ENCODE measurements around the gene C1orf105.

Gene C1orf105

DNA sequence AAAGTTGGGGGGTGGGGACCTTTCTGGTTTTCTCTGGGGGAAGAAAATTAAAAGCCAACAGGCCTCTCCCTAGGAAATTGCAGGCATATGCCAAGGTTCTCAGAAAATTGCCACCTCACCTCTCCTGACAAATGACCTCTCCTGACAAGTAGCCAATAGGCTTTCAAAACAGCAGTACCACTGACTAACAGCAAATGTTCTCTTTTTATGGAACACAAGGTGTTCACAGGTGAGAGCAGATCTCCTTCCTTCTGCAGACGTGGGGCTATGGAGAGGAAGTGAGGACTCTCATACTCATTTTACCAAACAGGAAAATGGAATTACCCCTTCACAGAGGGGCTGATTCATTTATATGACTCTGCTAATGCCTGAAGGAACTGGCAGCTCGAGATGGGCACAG lies 79.7 kb downstream of the C1orf105 start:
- Histone ChIP-seq H3K27ac (replicated peaks; ENCODE audit: low read length) (no peak overlapping the region), H3K4me1 (ENCODE audit: control insufficient read depth in 2 of 2, insufficient read depth in 1 of 2, low read depth in 1 of 2, low read length in 2 of 2) (peaks cover 2 to 6% of the 10 kb centered on the region in 2 donors), H3K23ac (ENCODE audit: low read depth, low read length, poor library complexity) (no peak overlapping the region)

DNA sequence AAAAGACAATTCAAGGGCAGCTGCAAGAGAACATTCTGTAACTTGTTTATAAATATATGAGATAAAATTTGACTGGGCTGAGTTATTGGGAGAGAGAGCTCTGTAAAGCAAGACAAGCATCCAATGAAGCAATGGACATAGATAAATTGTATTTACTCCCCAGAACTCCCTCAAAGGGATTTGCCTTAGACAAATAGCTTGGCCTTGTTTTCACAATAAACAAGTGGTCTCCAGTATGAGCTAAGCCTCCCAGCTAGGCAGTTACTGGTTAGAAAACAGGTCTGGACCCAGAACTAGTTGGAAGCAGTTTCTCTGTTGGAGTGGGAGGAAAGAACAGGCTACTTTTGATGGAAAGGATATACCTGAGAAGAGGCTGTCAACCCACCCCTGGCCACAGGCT lies 87.3 kb downstream of the C1orf105 start:
- no peak overlapping the region for H2BK15ac ChIP-seq (ENCODE audit: low read length)
- no peak overlapping the region for H4K91ac ChIP-seq (ENCODE audit: low read depth, low read length, poor library complexity)
- H2BK120ac ChIP-seq (ENCODE audit: low read depth, low read length), result no peak overlapping the region
- no peak overlapping the region for H2BK12ac ChIP-seq (ENCODE audit: low read length)
- H3K27me3 ChIP-seq (ENCODE audit: control insufficient read depth in 3 of 3, insufficient read depth in 3 of 3, low read depth in 1 of 3, low read length in 3 of 3), result peaks cover 0 to 20% (median 0%) of the 10 kb centered on the region in 3 experiments
- H3K4me3 ChIP-seq (ENCODE audit: low read length in 2 of 2), result no peak overlapping the region
- no peaks in the 10 kb centered on the region for H3K9me3 ChIP-seq (replicated peaks in 1 of 2; ENCODE audit: control insufficient read depth in 2 of 2, insufficient read depth in 1 of 2, low read depth in 1 of 2, low read length in 2 of 2)
- no peak overlapping the region for H3K4me2 ChIP-seq (ENCODE audit: insufficient read depth, low read length, poor library complexity, severe bottlenecking)
- no peak overlapping the region for H3K27ac ChIP-seq (replicated peaks; ENCODE audit: low read length)
- no peak for DNase-seq (ENCODE audit: low spot score)
- H3K79me1 ChIP-seq (ENCODE audit: low read depth, low read length), result no peaks in the 10 kb centered on the region
- no peak overlapping the region for H3K18ac ChIP-seq (ENCODE audit: low read length)
- H4K8ac ChIP-seq (ENCODE audit: low read depth, low read length), result no peak overlapping the region
- no peak overlapping the region for H3K9ac ChIP-seq (ENCODE audit: low read depth, low read length, poor library complexity)
- no peak overlapping the region for H2BK5ac ChIP-seq (ENCODE audit: low read length)
- H2AFZ ChIP-seq (ENCODE audit: low read length), result no peak overlapping the region
- H2AK5ac ChIP-seq (ENCODE audit: low read depth, low read length), result no peak overlapping the region
- H3K23ac ChIP-seq (ENCODE audit: low read depth, low read length, poor library complexity), result no peak overlapping the region
- no peaks in the 10 kb centered on the region for H3K36me3 ChIP-seq (replicated peaks in 1 of 2; ENCODE audit: control insufficient read depth in 2 of 2, insufficient read depth in 2 of 2, low read length in 2 of 2)
- H3K4ac ChIP-seq (ENCODE audit: low read length), result no peak overlapping the region
- no peak overlapping the region for H3K14ac ChIP-seq (ENCODE audit: low read length)
- no peaks in the 10 kb centered on the region for H3K4me1 ChIP-seq (ENCODE audit: control insufficient read depth in 2 of 2, insufficient read depth in 1 of 2, low read depth in 1 of 2, low read length in 2 of 2)

More for the DNA sequence above, 79.7 kb downstream of the C1orf105 start:
- Histone ChIP-seq H2BK15ac (ENCODE audit: low read length) (no peak overlapping the region), H2AFZ (ENCODE audit: low read length) (no peak overlapping the region), H3K79me1 (ENCODE audit: low read depth, low read length) (no peaks in the 10 kb centered on the region), H3K4ac (ENCODE audit: low read length) (no peak overlapping the region), H3K4me3 (ENCODE audit: low read length in 2 of 2) (no peak overlapping the region), H2AK5ac (ENCODE audit: low read depth, low read length) (no peak overlapping the region), H2BK5ac (ENCODE audit: low read length) (no peak overlapping the region), H4K91ac (ENCODE audit: low read depth, low read length, poor library complexity) (no peak overlapping the region), H2BK12ac (ENCODE audit: low read length) (no peak overlapping the region), H2BK120ac (ENCODE audit: low read depth, low read length) (no peak overlapping the region), H3K18ac (ENCODE audit: low read length) (no peak overlapping the region), H4K8ac (ENCODE audit: low read depth, low read length) (no peak overlapping the region), H3K36me3 (replicated peaks in 1 of 2; ENCODE audit: control insufficient read depth in 2 of 2, insufficient read depth in 2 of 2, low read length in 2 of 2) (no peaks in the 10 kb centered on the region), H3K14ac (ENCODE audit: low read length) (no peak overlapping the region), H3K9ac (ENCODE audit: low read depth, low read length, poor library complexity) (no peak overlapping the region), H3K9me3 (replicated peaks in 1 of 2; ENCODE audit: control insufficient read depth in 2 of 2, insufficient read depth in 1 of 2, low read depth in 1 of 2, low read length in 2 of 2) (no peaks in the 10 kb centered on the region), H3K4me2 (ENCODE audit: insufficient read depth, low read length, poor library complexity, severe bottlenecking) (no peak overlapping the region), H3K27me3 (ENCODE audit: control insufficient read depth in 3 of 3, insufficient read depth in 3 of 3, low read depth in 1 of 3, low read length in 3 of 3) (peaks cover 0 to 13% (median 0%) of the 10 kb centered on the region in 3 experiments)
- WGBS, 2 donors (ENCODE audit: extremely low coverage in 2 of 2, insufficient read length in 2 of 2, insufficient replicate concordance in 1 of 2), result no CpG with 5 or more reads among the region's 2 CpGs
- DNase-seq (ENCODE audit: low spot score), result no peak

DNA sequence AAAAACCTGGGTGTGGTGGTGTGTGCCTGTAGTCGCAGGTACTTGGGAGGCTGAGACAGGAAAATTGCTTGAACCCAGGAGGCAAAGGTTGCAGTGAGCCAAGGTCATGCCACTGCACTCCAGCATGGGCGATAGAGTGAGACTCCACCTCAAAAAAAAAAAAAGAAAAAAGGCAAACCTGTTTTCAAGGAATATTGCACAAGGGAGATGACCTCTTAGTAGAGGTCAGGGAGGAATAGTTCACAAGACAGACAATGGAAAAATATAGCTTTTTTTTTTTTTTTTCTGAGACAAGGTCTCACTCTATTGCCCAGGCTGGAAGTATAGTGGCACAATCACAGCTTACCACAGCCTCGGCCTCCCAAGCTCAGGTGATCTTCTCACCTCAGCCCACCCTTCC lies 90.0 kb downstream of the C1orf105 start:
- H3K27ac ChIP-seq (replicated peaks; ENCODE audit: low read length), result no peak overlapping the region
- H3K18ac ChIP-seq (ENCODE audit: low read length), result no peak overlapping the region

DNA sequence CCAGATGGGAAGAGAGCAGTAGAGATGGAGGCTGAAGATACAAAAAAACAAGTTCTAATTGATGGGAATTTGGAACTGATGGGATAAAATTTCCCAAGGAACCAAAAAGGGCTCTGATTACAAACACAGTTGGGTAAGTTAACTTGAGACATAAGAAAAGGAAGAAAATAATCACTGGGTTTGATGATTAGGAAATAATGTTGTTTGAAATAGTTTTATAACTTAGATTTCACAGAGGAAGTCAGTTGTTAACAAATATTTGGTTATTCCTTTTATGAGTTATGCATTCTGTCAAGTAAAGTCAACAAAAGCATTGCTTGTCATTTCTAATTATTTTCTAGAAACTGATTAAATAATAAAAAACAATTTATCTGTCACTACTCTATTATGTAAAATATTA lies 92.1 kb downstream of the C1orf105 start:
- no peaks in the 10 kb centered on the region for H3K9me3 ChIP-seq (replicated peaks in 1 of 2; ENCODE audit: control insufficient read depth in 2 of 2, insufficient read depth in 1 of 2, low read depth in 1 of 2, low read length in 2 of 2)
- H3K4me2 ChIP-seq (ENCODE audit: insufficient read depth, low read length, poor library complexity, severe bottlenecking), result no peak overlapping the region
- no peak overlapping the region for H3K27ac ChIP-seq (replicated peaks; ENCODE audit: low read length)

More for the DNA sequence above, 90.0 kb downstream of the C1orf105 start:
- no peak overlapping the region for H3K4me3 ChIP-seq (ENCODE audit: low read length in 2 of 2)
- H2BK5ac ChIP-seq (ENCODE audit: low read length), result no peak overlapping the region
- no peak overlapping the region for H3K9ac ChIP-seq (ENCODE audit: low read depth, low read length, poor library complexity)
- H3K4ac ChIP-seq (ENCODE audit: low read length), result no peak overlapping the region
- DNase-seq (ENCODE audit: low spot score), result no peak
- H2AK5ac ChIP-seq (ENCODE audit: low read depth, low read length), result no peak overlapping the region
- no peaks in the 10 kb centered on the region for H3K79me1 ChIP-seq (ENCODE audit: low read depth, low read length)
- no peak overlapping the region for H3K4me2 ChIP-seq (ENCODE audit: insufficient read depth, low read length, poor library complexity, severe bottlenecking)
- H4K91ac ChIP-seq (ENCODE audit: low read depth, low read length, poor library complexity), result no peak overlapping the region
- no peak overlapping the region for H3K23ac ChIP-seq (ENCODE audit: low read depth, low read length, poor library complexity)
- H3K27me3 ChIP-seq (ENCODE audit: control insufficient read depth in 3 of 3, insufficient read depth in 3 of 3, low read depth in 1 of 3, low read length in 3 of 3), result peaks cover 0 to 19% (median 0%) of the 10 kb centered on the region in 3 experiments
- H2AFZ ChIP-seq (ENCODE audit: low read length), result no peak overlapping the region
- H4K8ac ChIP-seq (ENCODE audit: low read depth, low read length), result no peak overlapping the region
- H3K9me3 ChIP-seq (replicated peaks in 1 of 2; ENCODE audit: control insufficient read depth in 2 of 2, insufficient read depth in 1 of 2, low read depth in 1 of 2, low read length in 2 of 2), result no peaks in the 10 kb centered on the region
- no peaks in the 10 kb centered on the region for H3K4me1 ChIP-seq (ENCODE audit: control insufficient read depth in 2 of 2, insufficient read depth in 1 of 2, low read depth in 1 of 2, low read length in 2 of 2)
- no peak overlapping the region for H3K14ac ChIP-seq (ENCODE audit: low read length)
- H2BK15ac ChIP-seq (ENCODE audit: low read length), result no peak overlapping the region
- no CpG with 5 or more reads among the region's 3 CpGs for WGBS, 2 donors (ENCODE audit: extremely low coverage in 2 of 2, insufficient read length in 2 of 2, insufficient replicate concordance in 1 of 2)
- H3K36me3 ChIP-seq (replicated peaks in 1 of 2; ENCODE audit: control insufficient read depth in 2 of 2, insufficient read depth in 2 of 2, low read length in 2 of 2), result no peaks in the 10 kb centered on the region
- no peak overlapping the region for H2BK120ac ChIP-seq (ENCODE audit: low read depth, low read length)
- no peak overlapping the region for H2BK12ac ChIP-seq (ENCODE audit: low read length)

More for the DNA sequence above, 92.1 kb downstream of the C1orf105 start:
- no peak overlapping the region for H4K8ac ChIP-seq (ENCODE audit: low read depth, low read length)
- no peak overlapping the region for H4K91ac ChIP-seq (ENCODE audit: low read depth, low read length, poor library complexity)
- H3K14ac ChIP-seq (ENCODE audit: low read length), result no peak overlapping the region
- H3K4me1 ChIP-seq (ENCODE audit: control insufficient read depth in 2 of 2, insufficient read depth in 1 of 2, low read depth in 1 of 2, low read length in 2 of 2), result no peaks in the 10 kb centered on the region
- H3K79me1 ChIP-seq (ENCODE audit: low read depth, low read length), result no peaks in the 10 kb centered on the region
- no peak overlapping the region for H2AK5ac ChIP-seq (ENCODE audit: low read depth, low read length)
- DNase-seq (ENCODE audit: low spot score), result no peak
- H2BK120ac ChIP-seq (ENCODE audit: low read depth, low read length), result no peak overlapping the region
- no peak overlapping the region for H3K4me3 ChIP-seq (ENCODE audit: low read length in 2 of 2)
- peaks cover 0 to 11% (median 0%) of the 10 kb centered on the region in 3 experiments for H3K27me3 ChIP-seq (ENCODE audit: control insufficient read depth in 3 of 3, insufficient read depth in 3 of 3, low read depth in 1 of 3, low read length in 3 of 3)
- no peak overlapping the region for H3K4ac ChIP-seq (ENCODE audit: low read length)
- no peak overlapping the region for H2AFZ ChIP-seq (ENCODE audit: low read length)
- no peak overlapping the region for H2BK12ac ChIP-seq (ENCODE audit: low read length)
- no peak overlapping the region for H3K9ac ChIP-seq (ENCODE audit: low read depth, low read length, poor library complexity)
- no peak overlapping the region for H2BK5ac ChIP-seq (ENCODE audit: low read length)
- H3K36me3 ChIP-seq (replicated peaks in 1 of 2; ENCODE audit: control insufficient read depth in 2 of 2, insufficient read depth in 2 of 2, low read length in 2 of 2), result no peaks in the 10 kb centered on the region
- H3K23ac ChIP-seq (ENCODE audit: low read depth, low read length, poor library complexity), result no peak overlapping the region
- no peak overlapping the region for H2BK15ac ChIP-seq (ENCODE audit: low read length)
- no peak overlapping the region for H3K18ac ChIP-seq (ENCODE audit: low read length)

All from neuronal stem cell (in vitro differentiated cells).